Brain microvascular endothelial cell (primary cell): ENCODE measurements around the gene NPS.

ENCODE experiments used
- DNase-seq: peaks from one replicate; pipeline ENCODE4 v3.0.0-alpha.2; 2020
- H3K27ac ChIP-seq: fragments of 250-450 bp; sonication (Bioruptor Pico); 2 replicates; pipeline ENCODE4 v1.5.1; 2020; ENCODE audit warnings: mild to moderate bottlenecking, moderate library complexity
- H3K27me3 ChIP-seq: fragments of 250-450 bp; sonication (Bioruptor Pico); replicated peaks from 2 replicates; pipeline ENCODE4 v1.5.1; 2020; ENCODE audit warnings: mild to moderate bottlenecking
- H3K36me3 ChIP-seq: fragments of 250-450 bp; sonication (Bioruptor Pico); replicated peaks from 2 replicates; pipeline ENCODE4 v1.5.1; 2020; ENCODE audit warnings: mild to moderate bottlenecking
- H3K4me3 ChIP-seq: 2 replicates; pipeline ENCODE4 v1.5.1; 2011; ENCODE audit warnings: low read depth, mild to moderate bottlenecking, control low read depth, low read length, moderate library complexity
- CTCF ChIP-seq: IDR thresholded peaks from 2 replicates; pipeline ENCODE4 v1.5.1; 2011; ENCODE audit warnings: low read depth, mild to moderate bottlenecking, moderate library complexity, low read length, control low read depth, inconsistent platforms; ENCODE audit errors: missing control alignments
- in situ Hi-C: cut with HindIII; loops from 2 replicates; pipeline ENCODE4 v1.10.0; 2017; ENCODE audit warnings: low sequenced_read_pairs, low pct_ligation_motif_present

NPS gene

GRCh38 chr10:127532659-127533058 is 16.4 kb upstream of the NPS start:
- in situ Hi-C loops = no loop called here

GRCh38 chr10:127534074-127534473 is 15.0 kb upstream of the NPS start:
- DNase-seq = no peak
- in situ Hi-C loops = no loop called here
- Histone ChIP-seq H3K4me3 (no peak overlapping the region), H3K36me3 (no peaks in the 10 kb centered on the region), H3K27ac (no peak overlapping the region), H3K27me3 (no peaks in the 10 kb centered on the region)
- no peak for TF ChIP-seq CTCF

More at GRCh38 chr10:127532659-127533058, 16.4 kb upstream of the NPS start:
- no peak for DNase-seq
- TF ChIP-seq CTCF = no peak
- no peaks in the 10 kb centered on the region for H3K36me3 ChIP-seq
- H3K27me3 ChIP-seq = no peaks in the 10 kb centered on the region
- no peak overlapping the region for H3K27ac ChIP-seq
- H3K4me3 ChIP-seq = no peak overlapping the region

GRCh38 chr10:127534496-127534895 is 14.6 kb upstream of the NPS start:
- TF ChIP-seq CTCF = no peak
- no peaks in the 10 kb centered on the region for H3K27me3 ChIP-seq
- no peak for DNase-seq
- no peak overlapping the region for H3K27ac ChIP-seq
- H3K36me3 ChIP-seq = no peaks in the 10 kb centered on the region
- in situ Hi-C loops = no loop called here
- H3K4me3 ChIP-seq = no peak overlapping the region

DNA sequence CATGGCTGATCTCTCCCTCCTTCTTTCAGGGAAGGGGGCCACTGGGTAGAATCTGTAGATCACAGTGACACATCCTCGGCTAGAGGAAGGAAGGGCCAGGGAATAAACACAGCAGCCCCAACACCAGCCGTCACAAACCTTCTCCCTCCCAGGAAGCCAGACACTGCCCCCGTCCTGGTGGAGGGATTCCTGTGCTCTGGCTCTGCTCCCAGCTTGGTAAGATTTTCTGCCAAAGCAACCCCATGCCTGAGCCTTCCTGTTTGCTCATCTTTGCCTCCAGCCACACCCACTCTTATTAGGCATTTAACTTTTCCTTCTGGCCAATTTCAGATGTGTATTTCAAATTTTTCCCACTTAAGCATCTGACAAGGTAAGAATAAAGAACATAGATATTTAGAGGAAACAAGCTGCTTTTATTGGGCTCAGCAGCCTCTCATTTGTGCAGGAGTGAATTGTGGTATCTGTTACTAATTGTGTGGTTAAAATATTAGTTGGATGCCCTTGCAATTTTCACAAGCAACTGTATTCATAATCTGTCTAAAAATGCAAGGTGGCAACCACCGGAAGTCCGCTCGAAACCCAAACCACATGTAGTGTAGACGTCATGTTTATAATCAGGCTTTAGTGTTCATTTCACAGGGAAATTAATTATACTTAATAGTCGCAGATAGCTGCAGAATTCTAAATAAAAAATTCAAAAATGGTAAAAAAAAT is 13.2 kb upstream of the NPS start:
- no peak for DNase-seq
- Histone ChIP-seq H3K27me3 (no peaks in the 10 kb centered on the region), H3K36me3 (no peaks in the 10 kb centered on the region), H3K27ac (no peak overlapping the region), H3K4me3 (no peak overlapping the region)
- in situ Hi-C loops = no loop called here
- TF ChIP-seq CTCF = no peak

DNA sequence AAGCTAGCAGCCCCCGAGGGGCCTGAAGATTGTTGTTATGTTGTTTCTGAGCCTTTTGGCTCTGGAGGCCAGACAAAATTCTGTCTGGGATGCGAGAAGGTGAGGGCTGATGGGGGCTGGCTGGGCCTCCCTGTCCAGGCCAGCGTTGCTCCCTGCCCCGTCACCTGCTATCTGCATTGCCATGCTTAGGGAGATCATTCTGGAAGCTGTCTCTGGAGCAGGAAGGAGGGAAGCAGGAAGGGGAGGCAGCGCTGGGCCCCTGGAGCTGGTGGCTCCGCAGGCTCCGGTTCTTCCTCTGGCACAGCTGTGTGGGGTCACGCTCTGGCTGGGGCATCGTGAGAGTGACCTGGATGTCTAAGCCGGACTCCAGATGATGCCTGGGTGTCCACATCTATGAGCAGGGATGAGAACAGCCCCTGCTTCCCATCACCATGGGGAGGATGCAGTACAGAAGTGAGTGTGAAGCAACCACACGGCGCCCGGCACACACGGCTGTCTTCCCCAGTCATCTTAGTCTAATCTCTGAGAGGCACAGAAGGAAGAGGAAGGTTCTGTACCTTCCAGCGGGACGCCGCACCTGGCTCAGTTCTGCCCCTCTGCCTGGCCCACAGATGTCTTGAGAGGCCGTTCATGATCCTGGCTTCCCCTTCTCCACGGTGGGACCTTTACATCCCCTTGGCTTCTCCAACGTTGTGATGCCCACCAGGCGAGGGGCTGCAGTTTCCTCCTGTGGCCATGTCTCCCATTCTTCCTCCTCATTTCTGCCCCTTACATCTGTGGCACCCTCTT is 11.9 kb upstream of the NPS start:
- TF ChIP-seq CTCF = no peak
- in situ Hi-C loops = no loop called here
- H3K27ac ChIP-seq = no peak overlapping the region
- no peaks in the 10 kb centered on the region for H3K27me3 ChIP-seq
- DNase-seq = no peak
- H3K36me3 ChIP-seq = no peaks in the 10 kb centered on the region
- no peak overlapping the region for H3K4me3 ChIP-seq

DNA sequence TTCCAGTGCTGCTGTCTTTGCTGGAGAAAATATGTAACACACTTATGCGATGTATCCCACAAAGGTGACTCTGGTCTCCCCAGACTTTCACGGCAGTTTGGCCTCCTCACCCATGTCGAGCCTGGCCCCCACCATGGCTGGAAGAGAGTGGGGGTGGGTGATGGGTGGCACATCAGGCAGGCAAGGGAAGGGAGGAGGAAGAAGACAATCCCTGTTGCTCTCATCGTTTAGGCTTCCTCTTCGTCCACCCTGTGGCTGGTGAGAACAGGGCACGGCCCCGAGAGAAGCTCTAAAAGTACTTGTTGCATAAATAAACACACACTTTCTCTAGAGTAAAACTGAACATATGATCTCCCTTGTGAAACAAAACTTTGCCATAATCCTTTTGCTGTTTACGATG is 11.2 kb upstream of the NPS start:
- Histone ChIP-seq H3K36me3 (no peaks in the 10 kb centered on the region), H3K27ac (no peak overlapping the region), H3K4me3 (no peak overlapping the region), H3K27me3 (no peaks in the 10 kb centered on the region)
- in situ Hi-C loops = no loop called here
- no peak for TF ChIP-seq CTCF
- DNase-seq = no peak
